ENCODE data around the gene P2RY8.

GRCh38 chrX:1492421-1493012, 44.5 kb downstream of the P2RY8 start:
- no peak for TF ChIP-seq ZNF274 (IDR thresholded peaks at IDR 0.05; ENCODE audit: low read depth, low read length)
- TF ChIP-seq SUZ12 (IDR thresholded peaks at IDR 0.05; ENCODE audit: extremely low read depth, insufficient read depth, insufficient read length) = no peak
- no peak for TF ChIP-seq YY1 (IDR thresholded peaks at IDR 0.05; ENCODE audit: insufficient read depth, insufficient read length)

Data from NT2/D1 (cell line).